Gastroesophageal sphincter (tissue), 4 donors: ENCODE data around the gene POMGNT2. TPM values are rescaled to one million over a fixed set of nuclear protein-coding genes. Genes with fewer than 3 reads are reported as not detected.

Experiments used
- ATAC-seq: fragments of 150-250 bp; one replicate; pipeline ENCODE4 v1.9.1; 2016; ENCODE audit warnings: mild to moderate bottlenecking, moderate library complexity
- H3K27ac ChIP-seq, 4 donors: fragments of 200-600 bp; sonication (generic) in 3 of 4; 1 replicate in 3 of 4; 2 replicates in 1 of 4; pipeline ENCODE4 v1.5.1; 2016 to 2019
- H3K27me3 ChIP-seq: fragments of 200-600 bp; sonication (generic); one replicate; pipeline ENCODE4 v1.5.1; 2019
- H3K36me3 ChIP-seq, 2 donors: fragments of 200-600 bp; sonication (generic); one replicate each; pipeline ENCODE4 v1.5.1; 2019; ENCODE audit warnings: control low read depth in 1 of 2
- H3K4me1 ChIP-seq, 3 donors: fragments of 200-600 bp; sonication (generic); 1 replicate in 2 of 3; 2 replicates in 1 of 3; pipeline ENCODE4 v1.5.1; 2016 to 2019; ENCODE audit warnings: control low read depth in 2 of 3
- H3K4me3 ChIP-seq, 2 donors: fragments of 200-600 bp; sonication (generic); one replicate each; pipeline ENCODE4 v1.5.1; 2019; ENCODE audit warnings: mild to moderate bottlenecking in 1 of 2, moderate library complexity in 1 of 2
- H3K9me3 ChIP-seq, 3 donors: fragments of 200-600 bp; sonication (generic); one replicate each; pipeline ENCODE4 v1.5.1; 2017 to 2019; ENCODE audit warnings: control low read depth in 2 of 3
- EP300 ChIP-seq: sonication (generic); formaldehyde crosslinking; IDR thresholded peaks from one replicate; pipeline ENCODE4 v1.6.1; 2017; ENCODE audit warnings: antibody characterized with exemption, mild to moderate bottlenecking
- POLR2A ChIP-seq, 2 donors: fragments of 450-650 bp; IDR thresholded peaks; one replicate each; pipeline ENCODE4 v1.6.1; 2017; ENCODE audit warnings: antibody characterized with exemption in 2 of 2, mild to moderate bottlenecking in 2 of 2, moderate library complexity in 1 of 2
- POLR2AphosphoS5 ChIP-seq: sonication (generic); formaldehyde crosslinking; IDR thresholded peaks from one replicate; pipeline ENCODE4 v1.6.1; 2017; ENCODE audit warnings: antibody characterized with exemption
- WGBS, 2 donors: methylation state at CpG; one replicate each; pipeline ENCODE4 v1.1.5; 2018; ENCODE audit warnings: low coverage in 1 of 2; 5-methylcytosine and 5-hydroxymethylcytosine counted together
- total RNA-seq, 4 donors: library from RNA; depleted of rRNA; stranded (reverse); fragments of >200 nt; gene quantifications; one replicate each; pipeline ENCODE4 v1.1.0, GENCODE V29; 2016
- TF ChIP-seq, protein P1 (sequence below), 4 experiments: fragments of 200-600 bp in 2 of 4; fragments of 450-650 bp in 2 of 4; sonication (generic) in 1 of 4; IDR thresholded peaks; one replicate each; pipeline ENCODE4 v1.5.1; 2017 to 2019; ENCODE audit warnings: antibody characterized with exemption in 4 of 4, mild to moderate bottlenecking in 2 of 4, moderate library complexity in 2 of 4

Gene POMGNT2
- total RNA-seq, 4 donors from 2014 or later = 23.9 to 39.7 (median 34.9) TPM

DNA sequence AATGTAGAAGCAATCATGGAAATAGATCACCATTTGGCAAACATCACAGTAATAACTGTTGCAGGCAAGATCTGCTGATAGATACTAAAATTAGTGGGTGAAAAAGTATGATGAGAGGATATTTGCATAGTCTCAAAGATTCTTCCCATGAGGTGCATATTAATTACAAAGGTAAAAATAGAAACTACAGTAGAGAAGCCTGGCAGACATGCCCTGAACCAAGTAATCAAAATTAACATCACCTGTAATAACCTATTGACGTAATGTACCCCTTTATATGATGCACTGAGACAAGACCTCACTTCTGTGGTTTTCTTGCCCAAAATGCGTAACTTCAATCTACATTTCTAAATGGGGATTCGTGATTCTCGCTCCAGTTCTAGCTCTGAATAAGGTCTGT is 14.4 kb downstream of the POMGNT2 start:
- TF ChIP-seq POLR2A (IDR thresholded peaks at IDR 0.05) = no peak
- TF ChIP-seq, protein P1, sequence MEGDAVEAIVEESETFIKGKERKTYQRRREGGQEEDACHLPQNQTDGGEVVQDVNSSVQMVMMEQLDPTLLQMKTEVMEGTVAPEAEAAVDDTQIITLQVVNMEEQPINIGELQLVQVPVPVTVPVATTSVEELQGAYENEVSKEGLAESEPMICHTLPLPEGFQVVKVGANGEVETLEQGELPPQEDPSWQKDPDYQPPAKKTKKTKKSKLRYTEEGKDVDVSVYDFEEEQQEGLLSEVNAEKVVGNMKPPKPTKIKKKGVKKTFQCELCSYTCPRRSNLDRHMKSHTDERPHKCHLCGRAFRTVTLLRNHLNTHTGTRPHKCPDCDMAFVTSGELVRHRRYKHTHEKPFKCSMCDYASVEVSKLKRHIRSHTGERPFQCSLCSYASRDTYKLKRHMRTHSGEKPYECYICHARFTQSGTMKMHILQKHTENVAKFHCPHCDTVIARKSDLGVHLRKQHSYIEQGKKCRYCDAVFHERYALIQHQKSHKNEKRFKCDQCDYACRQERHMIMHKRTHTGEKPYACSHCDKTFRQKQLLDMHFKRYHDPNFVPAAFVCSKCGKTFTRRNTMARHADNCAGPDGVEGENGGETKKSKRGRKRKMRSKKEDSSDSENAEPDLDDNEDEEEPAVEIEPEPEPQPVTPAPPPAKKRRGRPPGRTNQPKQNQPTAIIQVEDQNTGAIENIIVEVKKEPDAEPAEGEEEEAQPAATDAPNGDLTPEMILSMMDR (IDR thresholded peaks at IDR 0.05) = no peak
- TF ChIP-seq POLR2AphosphoS5 = no peak
- no peak for TF ChIP-seq EP300
- Histone ChIP-seq H3K4me3 (no peak overlapping the region), H3K4me1 (peaks cover 6 to 69% (median 11%) of the 10 kb centered on the region in 3 donors), H3K36me3 (peaks cover 0 to 5% of the 10 kb centered on the region in 2 donors), H3K9me3 (no peaks in the 10 kb centered on the region), H3K27me3 (no peaks in the 10 kb centered on the region), H3K27ac (peak overlapping the region in 3 of 4 donors; percentile 60 to 75 (median 65))
- no peak for ATAC-seq
- 94 to 95% methylated on average over 4 of the region's 4 CpGs for WGBS, 2 donors

DNA sequence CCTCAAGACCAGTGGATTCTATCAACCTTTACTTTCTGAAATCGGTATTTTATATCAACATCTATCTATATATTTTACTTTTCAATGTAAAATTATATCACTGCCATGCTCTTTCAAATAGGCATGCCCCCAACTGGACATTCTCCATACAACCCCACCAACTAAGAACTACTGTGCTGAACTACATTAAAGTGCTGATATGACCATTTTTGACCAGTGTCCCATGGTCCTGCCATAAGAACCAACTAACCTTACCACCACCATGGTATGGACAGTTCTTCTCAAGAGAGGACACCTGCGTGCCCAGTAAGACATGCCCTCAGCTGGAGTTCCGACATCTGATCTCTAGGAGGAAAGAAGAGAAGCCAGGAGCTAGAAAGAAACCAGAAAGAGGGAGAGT is 15.6 kb downstream of the POMGNT2 start:
- 80 to 100% methylated on average over 1 to 3 of the region's 3 CpGs for WGBS, 2 donors
- Histone ChIP-seq H3K27me3 (no peaks in the 10 kb centered on the region), H3K9me3 (no peaks in the 10 kb centered on the region), H3K36me3 (peaks cover 0 to 5% of the 10 kb centered on the region in 2 donors), H3K4me1 (peaks cover 6 to 70% (median 11%) of the 10 kb centered on the region in 3 donors), H3K4me3 (no peak overlapping the region), H3K27ac (peak overlapping the region in 3 of 4 donors; percentile 60 to 75 (median 65))
- TF ChIP-seq EP300 (no peak), POLR2AphosphoS5 (no peak), POLR2A (IDR thresholded peaks at IDR 0.05) (no peak)
- TF ChIP-seq, protein P1 (IDR thresholded peaks at IDR 0.05) = no peak
- ATAC-seq = no peak

DNA sequence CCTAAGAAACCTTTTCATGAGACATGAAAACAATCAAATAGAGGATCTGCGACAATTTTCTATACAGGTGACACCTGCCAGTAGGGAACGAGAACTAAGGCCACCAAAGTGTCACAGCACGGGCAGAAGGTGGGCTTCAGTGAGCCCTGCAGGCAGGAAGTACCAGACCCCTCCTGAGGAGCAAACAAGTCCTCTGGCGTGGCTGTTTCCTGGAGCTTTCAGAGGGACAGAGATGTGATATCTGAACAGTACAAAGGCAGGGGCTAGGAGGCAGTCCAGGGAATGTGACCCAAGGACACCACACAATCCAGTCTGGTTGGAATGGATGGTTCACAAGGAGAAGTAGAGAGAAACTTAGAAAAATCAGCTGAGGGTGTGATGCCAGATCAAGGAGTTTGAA is 16.8 kb downstream of the POMGNT2 start:
- WGBS, 2 donors = 100% methylated on average over 1 of the region's 4 CpGs; no CpG with 5 or more reads in 1 of the 2 donors
- ATAC-seq = no peak
- Histone ChIP-seq H3K36me3 (peaks cover 0 to 5% of the 10 kb centered on the region in 2 donors), H3K27ac (no peak overlapping the region), H3K4me1 (peaks cover 6 to 58% (median 11%) of the 10 kb centered on the region in 3 donors), H3K4me3 (no peak overlapping the region), H3K27me3 (no peaks in the 10 kb centered on the region), H3K9me3 (no peaks in the 10 kb centered on the region)
- TF ChIP-seq, protein P1 (IDR thresholded peaks at IDR 0.05) = no peak
- TF ChIP-seq POLR2A (IDR thresholded peaks at IDR 0.05) (no peak), POLR2AphosphoS5 (no peak)

DNA sequence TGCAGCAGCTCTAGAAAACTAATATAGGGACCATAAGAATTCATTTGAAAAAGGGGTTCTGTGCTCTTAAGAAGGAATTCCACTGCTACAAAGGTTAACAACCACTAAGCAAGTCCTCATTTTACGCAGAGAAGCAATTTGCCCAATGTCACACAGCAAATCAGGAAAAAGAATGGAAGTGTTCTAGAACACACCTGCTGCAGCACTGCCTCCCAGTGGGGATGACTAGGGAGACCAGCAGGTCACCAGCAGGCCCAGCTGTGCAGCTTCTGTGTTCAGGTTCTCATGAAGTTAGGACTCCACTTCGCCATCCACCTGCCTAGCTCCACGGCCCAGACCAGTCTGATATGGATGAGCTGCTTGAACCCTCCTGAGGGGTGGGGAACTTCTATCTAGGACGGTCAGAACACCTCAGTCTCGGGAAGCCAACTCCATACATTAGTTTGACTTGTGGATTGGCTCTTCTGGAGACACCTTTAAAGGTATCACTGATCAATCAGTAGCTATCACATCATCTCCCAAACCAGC is 18.6 kb downstream of the POMGNT2 start:
- no peaks in the 10 kb centered on the region for H3K9me3 ChIP-seq
- no peak for TF ChIP-seq POLR2A (IDR thresholded peaks at IDR 0.05)
- TF ChIP-seq, protein P1 (IDR thresholded peaks at IDR 0.05) = peak in 1 of 4 experiments; percentile 17
- no peaks in the 10 kb centered on the region for H3K27me3 ChIP-seq
- no peak overlapping the region for H3K4me3 ChIP-seq
- ATAC-seq = no peak
- 90 to 100% methylated on average over 2 of the region's 5 CpGs for WGBS, 2 donors
- H3K27ac ChIP-seq = no peak overlapping the region
- H3K36me3 ChIP-seq = peaks cover 0 to 14% of the 10 kb centered on the region in 2 donors
- H3K4me1 ChIP-seq = peaks cover 6 to 40% (median 11%) of the 10 kb centered on the region in 3 donors

DNA sequence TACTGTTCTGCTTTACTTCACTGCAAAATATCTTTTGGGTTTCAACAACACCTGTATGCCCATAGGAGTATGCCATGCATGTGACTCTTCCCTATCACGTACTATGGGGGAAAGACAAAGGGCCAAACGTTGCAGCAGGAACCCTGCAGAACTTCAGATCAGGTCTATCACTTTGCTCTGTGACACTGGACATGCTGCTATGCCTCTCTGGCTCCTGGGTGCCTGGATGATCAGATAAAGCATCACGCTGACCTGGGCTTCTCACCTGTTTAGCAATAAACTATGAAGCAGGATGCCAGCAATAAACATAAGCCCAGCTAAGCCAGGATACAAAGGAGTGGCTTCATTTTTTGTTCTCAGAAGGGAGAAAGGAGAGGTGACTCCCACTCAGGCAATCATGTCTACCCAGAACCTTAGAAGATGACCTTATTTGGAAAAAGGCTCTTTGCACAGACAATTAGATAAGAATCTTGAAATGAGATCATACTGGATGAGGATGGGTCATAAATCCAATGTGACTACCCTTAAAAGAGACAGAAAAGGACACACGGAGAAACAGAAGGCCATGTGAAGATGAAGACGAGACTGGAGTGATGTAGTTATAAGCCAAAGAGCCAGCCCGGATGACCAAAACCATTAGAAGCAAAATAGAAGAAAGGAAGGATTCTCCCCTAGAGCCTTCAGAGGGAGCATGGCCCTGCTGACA is 19.3 kb downstream of the POMGNT2 start:
- Histone ChIP-seq H3K27ac (no peak overlapping the region), H3K4me1 (peaks cover 6 to 33% (median 11%) of the 10 kb centered on the region in 3 donors), H3K9me3 (no peaks in the 10 kb centered on the region), H3K36me3 (peaks cover 0 to 21% of the 10 kb centered on the region in 2 donors), H3K4me3 (no peak overlapping the region), H3K27me3 (no peaks in the 10 kb centered on the region)
- WGBS, 2 donors = 73 to 85% methylated on average over 3 of the region's 6 CpGs
- TF ChIP-seq POLR2A (IDR thresholded peaks at IDR 0.05) (no peak), EP300 (no peak), POLR2AphosphoS5 (no peak)
- TF ChIP-seq, protein P1 (IDR thresholded peaks at IDR 0.05) = no peak
- ATAC-seq = no peak
